NCI-H1048 (cell line): Measurements from ENCODE around the gene ARHGAP4.

ENCODE experiments used
- DNase-seq: peaks from one replicate; lab custom pipeline; 2025; lab: John Stamatoyannopoulos, UW

ARHGAP4 gene

DNA sequence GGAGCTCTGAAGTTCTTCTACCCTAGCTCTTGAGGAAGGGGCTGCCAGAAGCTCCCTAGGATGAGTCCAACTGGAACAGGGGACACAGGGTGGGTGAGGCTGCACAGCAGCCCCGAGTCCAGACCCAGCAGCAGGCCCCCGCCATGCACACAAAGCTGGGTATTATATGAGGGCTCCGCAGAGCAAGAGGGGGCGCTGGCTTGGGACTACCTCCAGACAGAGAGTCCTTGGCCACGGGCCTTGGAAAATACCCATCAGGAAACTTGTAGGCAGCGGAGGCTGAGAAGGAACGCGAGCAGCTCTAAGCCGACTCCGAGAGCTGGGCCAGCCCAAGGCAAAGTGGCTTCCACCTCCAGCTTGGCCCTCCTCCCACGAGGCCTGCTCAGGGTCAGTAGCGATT is 37.5 kb upstream of the ARHGAP4 start:
- no peak for DNase-seq

DNA sequence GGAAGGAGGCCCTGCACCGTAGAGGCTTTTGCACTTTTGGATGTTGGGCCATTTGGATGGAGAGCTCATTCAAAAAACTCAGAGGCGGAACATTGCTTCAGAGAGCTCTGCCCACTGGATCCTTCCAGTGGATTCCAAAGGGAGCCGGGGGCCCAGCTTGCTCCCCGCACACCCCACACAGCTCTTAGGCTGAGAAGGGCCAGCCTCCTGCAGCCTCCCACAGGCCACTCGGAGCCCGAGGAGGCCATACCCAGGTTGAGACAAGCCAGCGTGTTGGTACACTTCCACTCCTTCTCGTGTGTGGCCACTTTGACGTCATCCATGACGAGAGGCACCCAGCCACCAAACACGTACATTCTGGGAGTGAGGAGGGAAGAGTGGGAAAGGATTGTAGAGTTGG is 35.2 kb upstream of the ARHGAP4 start:
- no peak for DNase-seq

GRCh38 chrX:153960786-153961185 is 34.7 kb upstream of the ARHGAP4 start:
- no peak for DNase-seq

DNA sequence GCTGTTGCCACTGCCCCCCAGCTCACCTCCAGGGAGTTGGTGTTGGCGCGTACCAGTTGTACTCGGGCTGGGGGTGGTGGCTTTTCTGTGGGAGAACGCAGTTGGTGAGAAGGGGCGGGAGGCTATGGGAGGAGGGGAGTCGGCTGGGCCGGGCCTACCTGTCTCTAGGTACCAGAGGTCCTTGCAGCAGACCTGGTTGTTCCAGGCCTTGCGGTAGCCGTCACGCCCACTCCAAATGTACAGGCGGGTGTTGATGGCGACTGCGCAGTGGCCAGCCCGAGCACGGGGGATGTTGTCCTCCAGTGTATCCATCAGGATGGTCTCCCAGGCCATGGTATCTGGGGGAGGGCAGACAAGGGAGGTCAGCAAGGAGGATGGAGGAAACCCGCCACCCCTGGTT is 34.0 kb upstream of the ARHGAP4 start:
- DNase-seq = no peak

- DNase-seq = no peak
Measured at GRCh38 chrX:153959649-153960048, 33.6 kb upstream of the ARHGAP4 start.

DNA sequence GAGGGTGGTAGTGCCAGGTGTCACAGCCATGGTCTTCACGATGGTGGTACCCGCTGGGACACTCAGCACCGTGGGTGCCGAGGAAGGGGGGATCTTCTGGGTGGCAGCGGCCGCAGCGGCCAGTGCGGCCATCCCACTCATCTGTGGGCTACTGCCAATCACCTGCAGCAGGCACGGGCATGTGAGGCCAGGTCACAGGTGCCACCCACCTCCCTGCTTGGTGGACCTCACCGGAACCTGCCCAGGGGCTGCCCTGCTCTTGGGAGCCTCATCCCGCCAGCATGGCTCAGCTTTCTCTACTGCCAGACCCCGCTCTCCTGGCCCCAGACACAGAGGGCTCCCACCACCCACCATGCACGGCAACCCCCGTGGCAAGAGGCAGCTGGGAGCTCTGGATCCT is 32.5 kb upstream of the ARHGAP4 start:
- no peak for DNase-seq

GRCh38 chrX:153957224-153957623 is 31.2 kb upstream of the ARHGAP4 start:
- DNase-seq = no peak

- DNase-seq = no peak
Measured at GRCh38 chrX:153956044-153956907, 30.2 kb upstream of the ARHGAP4 start.

- no peak for DNase-seq
Measured at GRCh38 chrX:153955228-153955732, 29.2 kb upstream of the ARHGAP4 start.

DNA sequence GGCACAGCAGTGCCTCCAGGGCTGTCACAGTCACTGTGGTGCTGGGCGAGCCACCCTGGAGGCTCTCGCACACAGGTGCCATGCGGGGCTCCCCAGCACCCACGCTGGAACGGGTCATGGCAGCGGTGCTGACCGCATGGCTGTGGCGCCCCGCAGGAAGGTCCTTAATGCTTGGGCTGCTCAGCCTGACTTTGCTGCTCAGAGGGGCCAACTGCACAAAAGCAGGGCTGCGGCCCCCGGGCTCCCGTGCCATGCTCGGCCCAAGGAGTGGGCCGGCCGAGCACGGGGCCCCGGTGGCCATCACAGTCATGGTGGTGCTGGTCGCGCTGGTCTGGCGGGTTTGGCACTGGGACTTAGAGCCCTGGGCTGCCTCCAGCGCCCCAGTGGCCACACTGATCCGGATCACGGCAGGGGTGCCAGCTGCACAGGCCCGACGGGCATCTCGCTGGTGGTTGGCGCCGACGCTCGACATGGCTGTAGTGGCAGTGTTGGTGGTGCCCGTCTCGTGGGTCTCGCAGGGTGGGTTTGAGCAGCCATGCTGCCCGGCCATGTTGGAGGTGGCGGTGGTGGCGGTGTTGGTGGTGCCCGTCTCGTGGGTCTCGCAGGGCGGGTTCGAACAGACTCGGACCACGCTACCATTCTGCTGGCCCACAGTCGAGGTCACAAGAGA is 28.6 kb upstream of the ARHGAP4 start:
- no peak for DNase-seq

GRCh38 chrX:153953892-153954557 is 28.0 kb upstream of the ARHGAP4 start:
- no peak for DNase-seq

DNA sequence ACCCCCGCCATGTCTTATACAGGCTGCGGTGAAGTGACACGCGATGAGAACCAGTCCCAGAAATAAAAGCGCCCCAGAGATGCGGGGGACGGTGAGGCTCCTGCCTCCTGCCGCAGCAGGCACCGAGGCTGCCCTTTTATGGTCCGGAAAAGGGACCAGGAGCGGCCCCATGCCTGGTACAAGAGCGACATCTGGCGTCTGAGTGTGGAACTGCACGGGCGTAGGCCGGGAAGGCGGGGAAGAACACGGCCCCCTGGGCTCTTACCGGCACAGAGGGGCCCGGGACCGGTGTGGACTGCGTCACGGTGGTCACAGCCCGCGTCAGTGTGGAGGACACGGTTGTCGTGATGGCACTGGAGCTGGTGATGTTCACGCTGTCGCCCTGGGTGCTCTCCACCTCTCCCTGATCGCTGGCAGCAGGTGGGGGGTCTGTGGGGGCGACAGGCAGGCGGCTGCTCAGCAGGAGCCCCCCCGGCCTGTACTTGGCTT is 27.3 kb upstream of the ARHGAP4 start:
- DNase-seq = peak; percentile 46

- DNase-seq = no peak
Measured at GRCh38 chrX:153952373-153953026, 26.4 kb upstream of the ARHGAP4 start.

GRCh38 chrX:153951683-153952372 is 25.8 kb upstream of the ARHGAP4 start:
- DNase-seq = no peak

DNA sequence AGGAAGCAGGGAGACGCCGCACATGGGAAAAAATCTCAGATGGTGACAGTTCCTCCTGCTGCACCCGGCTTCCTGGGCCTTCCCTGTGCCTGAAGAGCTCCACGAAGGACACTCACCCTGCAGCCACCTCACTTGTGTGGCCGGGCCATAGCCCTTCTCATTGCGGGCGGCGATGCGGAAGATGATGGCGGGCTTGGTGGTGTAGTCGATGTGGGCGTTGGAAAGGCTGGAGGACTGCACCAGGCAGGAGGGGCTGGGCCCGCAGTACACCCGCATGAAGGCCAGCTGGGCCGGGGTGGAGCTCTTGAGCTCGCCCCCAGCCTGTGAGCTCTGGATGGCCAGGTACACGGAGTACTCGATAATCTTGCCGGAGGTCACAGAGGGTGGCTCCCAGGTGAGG is 24.1 kb upstream of the ARHGAP4 start:
- DNase-seq = no peak

- DNase-seq = no peak
Measured at GRCh38 chrX:153948847-153949805, 23.1 kb upstream of the ARHGAP4 start.

- DNase-seq = no peak
Measured at GRCh38 chrX:153948002-153948466, 22.0 kb upstream of the ARHGAP4 start.

DNA sequence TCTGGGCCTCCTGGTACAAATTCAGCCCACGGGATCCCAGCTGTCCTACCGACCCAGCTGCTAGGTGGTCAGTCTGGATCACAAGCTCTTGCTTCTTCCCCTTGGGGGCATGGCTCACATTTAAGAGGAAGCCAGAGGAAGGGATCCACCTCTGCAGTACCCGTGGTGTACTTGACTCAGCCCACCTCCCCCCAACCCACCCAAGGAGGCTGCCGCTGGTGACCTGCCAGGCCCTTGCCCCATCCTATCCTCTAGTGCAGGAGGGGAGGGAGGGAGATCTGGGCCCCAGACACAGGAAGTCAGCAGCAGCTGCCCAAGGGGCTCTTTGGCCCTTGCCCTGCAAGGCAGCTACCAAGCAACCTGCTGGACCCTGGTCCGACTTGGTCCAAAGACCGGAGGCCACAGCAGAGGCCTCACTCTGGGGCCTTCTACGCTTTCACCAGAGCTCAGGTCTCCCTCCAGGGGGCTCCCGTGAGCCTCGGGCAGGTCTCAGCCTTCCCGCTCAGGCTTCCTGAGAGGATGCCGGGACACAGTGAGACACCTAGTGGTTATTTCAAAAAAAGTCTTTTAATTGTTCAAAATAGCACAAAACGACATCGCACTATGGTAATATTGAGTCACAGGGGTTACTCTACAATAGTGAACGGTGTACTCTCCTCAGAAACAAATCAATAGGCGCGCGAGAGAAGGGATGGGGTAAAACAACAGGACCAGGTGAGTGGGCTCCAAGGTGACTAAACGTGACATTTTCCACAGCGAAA is 21.1 kb upstream of the ARHGAP4 start:
- peak; percentile 63 for DNase-seq
